ENCODE results near the gene AATF. TPM values are rescaled to one million over a fixed set of nuclear protein-coding genes. Genes with fewer than 3 reads are reported as not detected.

AATF gene
- total and polyA plus RNA-seq, 2 experiments from 2014 or later = 31.2 to 35.7 TPM

DNA sequence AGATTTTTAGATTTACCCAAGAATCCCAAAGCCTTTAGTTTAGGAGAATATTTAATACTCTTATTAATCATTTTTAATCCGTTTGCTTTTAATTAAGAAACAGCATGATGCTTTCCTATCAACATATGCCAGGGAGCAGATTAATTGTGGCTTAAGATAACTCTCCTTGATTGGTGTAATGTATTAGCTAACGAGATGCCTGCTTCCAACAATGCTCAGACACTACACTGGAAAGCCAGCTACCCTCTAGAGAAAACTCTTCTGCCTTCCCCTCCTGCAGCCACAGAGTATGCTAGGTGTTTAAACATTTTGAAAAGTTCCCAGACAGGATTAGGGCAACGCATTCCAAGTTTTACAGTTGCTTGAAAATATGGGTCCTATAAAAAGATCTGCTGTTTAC, 142.2 kb downstream of the AATF start:
- Histone ChIP-seq H3K4me2 (no peak overlapping the region), H3K36me3 (replicated peaks; ENCODE audit: insufficient read depth, low read depth) (no peaks in the 10 kb centered on the region), H2AFZ (no peak overlapping the region), H3K9me2 (replicated peaks; ENCODE audit: insufficient read depth) (no peaks in the 10 kb centered on the region), H3K9me3 (ENCODE audit: low read depth) (no peaks in the 10 kb centered on the region), H3K4me3 (no peak overlapping the region), H3K79me2 (no peaks in the 10 kb centered on the region), H3K27ac (peak overlapping the region; percentile 91), H3K4me1 (ENCODE audit: insufficient read depth) (peaks cover 30% of the 10 kb centered on the region), H4K20me1 (ENCODE audit: insufficient read depth, poor library complexity, severe bottlenecking) (no peaks in the 10 kb centered on the region), H3K27me3 (no peaks in the 10 kb centered on the region)
- TF ChIP-seq CTCF (IDR thresholded peaks at IDR 0.05; ENCODE audit: poor library complexity) (no peak), EZH2phosphoT487 (IDR thresholded peaks at IDR 0.05; ENCODE audit: low read depth, severe bottlenecking, unreplicated experiment) (no peak), EZH2 (IDR thresholded peaks at IDR 0.05; ENCODE audit: borderline replicate concordance) (no peak)
- 56% methylated on average over 3 of the region's 3 CpGs for WGBS (ENCODE audit: low lambda C conversion rate, missing lambda C conversion rate)
- no peak for DNase-seq (ENCODE audit: low spot score)

DNA sequence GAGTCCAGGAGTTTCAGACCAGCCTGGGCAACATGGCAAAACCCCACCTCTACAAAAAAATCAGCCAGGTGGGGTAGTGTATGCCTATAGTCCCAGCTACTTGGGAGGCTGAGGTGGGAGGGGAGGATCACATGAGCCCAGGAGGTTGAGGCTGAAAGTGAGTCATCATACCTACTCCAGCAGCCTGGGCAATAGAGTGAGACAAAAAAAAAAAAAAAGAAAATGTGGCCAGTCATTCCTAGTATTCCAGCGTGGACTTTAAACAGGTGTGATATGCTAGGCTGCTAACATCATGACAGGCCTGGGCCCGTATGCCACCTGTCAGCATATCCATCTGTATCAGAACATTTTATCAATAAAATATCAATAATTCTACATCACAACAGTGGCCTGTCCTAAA, 143.3 kb downstream of the AATF start:
- Histone ChIP-seq H3K4me1 (ENCODE audit: insufficient read depth) (peaks cover 30% of the 10 kb centered on the region), H2AFZ (no peak overlapping the region), H3K4me2 (no peak overlapping the region), H3K79me2 (no peaks in the 10 kb centered on the region), H3K9me3 (ENCODE audit: low read depth) (no peaks in the 10 kb centered on the region), H3K36me3 (replicated peaks; ENCODE audit: insufficient read depth, low read depth) (no peaks in the 10 kb centered on the region), H3K27ac (peak overlapping the region; percentile 91), H4K20me1 (ENCODE audit: insufficient read depth, poor library complexity, severe bottlenecking) (no peaks in the 10 kb centered on the region), H3K4me3 (no peak overlapping the region), H3K27me3 (no peaks in the 10 kb centered on the region), H3K9me2 (replicated peaks; ENCODE audit: insufficient read depth) (no peaks in the 10 kb centered on the region)
- WGBS (ENCODE audit: low lambda C conversion rate, missing lambda C conversion rate) = 73% methylated on average over 2 of the region's 2 CpGs
- TF ChIP-seq CTCF (IDR thresholded peaks at IDR 0.05; ENCODE audit: poor library complexity) (no peak), EZH2phosphoT487 (IDR thresholded peaks at IDR 0.05; ENCODE audit: low read depth, severe bottlenecking, unreplicated experiment) (no peak), EZH2 (IDR thresholded peaks at IDR 0.05; ENCODE audit: borderline replicate concordance) (no peak)
- DNase-seq (ENCODE audit: low spot score) = peak; percentile 63

- Histone ChIP-seq H3K9me3 (ENCODE audit: low read depth) (no peaks in the 10 kb centered on the region), H3K27me3 (no peaks in the 10 kb centered on the region), H3K4me3 (no peak overlapping the region), H3K36me3 (replicated peaks; ENCODE audit: insufficient read depth, low read depth) (no peaks in the 10 kb centered on the region), H3K4me2 (no peak overlapping the region), H3K27ac (peak overlapping the region; percentile 72), H3K79me2 (no peaks in the 10 kb centered on the region), H3K9me2 (replicated peaks; ENCODE audit: insufficient read depth) (no peaks in the 10 kb centered on the region), H4K20me1 (ENCODE audit: insufficient read depth, poor library complexity, severe bottlenecking) (no peaks in the 10 kb centered on the region), H2AFZ (no peak overlapping the region), H3K4me1 (ENCODE audit: insufficient read depth) (peaks cover 30% of the 10 kb centered on the region)
- DNase-seq (ENCODE audit: low spot score) = no peak
- TF ChIP-seq EZH2 (IDR thresholded peaks at IDR 0.05; ENCODE audit: borderline replicate concordance) (no peak), CTCF (IDR thresholded peaks at IDR 0.05; ENCODE audit: poor library complexity) (no peak), EZH2phosphoT487 (IDR thresholded peaks at IDR 0.05; ENCODE audit: low read depth, severe bottlenecking, unreplicated experiment) (no peak)
Measured at GRCh38 chr17:37092701-37093100, 143.9 kb downstream of the AATF start.

DNA sequence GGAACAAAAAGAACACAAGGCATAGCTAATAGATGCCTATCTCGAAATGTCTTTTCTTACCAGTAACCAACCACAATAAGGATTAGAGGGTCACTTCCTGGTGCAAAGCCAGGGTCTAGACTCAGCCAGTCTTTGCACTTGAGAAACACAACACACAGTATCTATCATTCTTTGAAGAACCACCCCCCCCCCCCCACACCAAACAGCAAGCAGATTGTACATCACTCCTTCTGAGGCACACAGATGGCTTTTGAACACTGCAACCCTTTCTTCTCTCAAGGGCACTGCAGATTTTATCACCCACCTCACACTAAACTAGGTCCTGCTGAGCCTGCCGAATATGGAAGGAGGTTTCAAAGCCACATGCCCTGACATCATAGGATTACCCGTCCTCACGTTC, 145.6 kb downstream of the AATF start:
- TF ChIP-seq EZH2phosphoT487 (IDR thresholded peaks at IDR 0.05; ENCODE audit: low read depth, severe bottlenecking, unreplicated experiment) (no peak), CTCF (IDR thresholded peaks at IDR 0.05; ENCODE audit: poor library complexity) (no peak), EZH2 (IDR thresholded peaks at IDR 0.05; ENCODE audit: borderline replicate concordance) (no peak)
- no peak overlapping the region for H3K27ac ChIP-seq
- H3K9me2 ChIP-seq (replicated peaks; ENCODE audit: insufficient read depth) = no peaks in the 10 kb centered on the region
- WGBS (ENCODE audit: low lambda C conversion rate, missing lambda C conversion rate) = 89% methylated on average over 4 of the region's 4 CpGs
- H3K4me1 ChIP-seq (ENCODE audit: insufficient read depth) = peaks cover 30% of the 10 kb centered on the region
- no peaks in the 10 kb centered on the region for H3K9me3 ChIP-seq (ENCODE audit: low read depth)
- H4K20me1 ChIP-seq (ENCODE audit: insufficient read depth, poor library complexity, severe bottlenecking) = no peaks in the 10 kb centered on the region
- H3K4me3 ChIP-seq = no peak overlapping the region
- no peak for DNase-seq (ENCODE audit: low spot score)
- no peaks in the 10 kb centered on the region for H3K36me3 ChIP-seq (replicated peaks; ENCODE audit: insufficient read depth, low read depth)
- H3K4me2 ChIP-seq = no peak overlapping the region
- H3K27me3 ChIP-seq = no peaks in the 10 kb centered on the region
- H3K79me2 ChIP-seq = no peaks in the 10 kb centered on the region
- H2AFZ ChIP-seq = no peak overlapping the region

Data from hepatocyte (in vitro differentiated cells).